ENCODE data around the gene FBN1.

FBN1 gene

DNA sequence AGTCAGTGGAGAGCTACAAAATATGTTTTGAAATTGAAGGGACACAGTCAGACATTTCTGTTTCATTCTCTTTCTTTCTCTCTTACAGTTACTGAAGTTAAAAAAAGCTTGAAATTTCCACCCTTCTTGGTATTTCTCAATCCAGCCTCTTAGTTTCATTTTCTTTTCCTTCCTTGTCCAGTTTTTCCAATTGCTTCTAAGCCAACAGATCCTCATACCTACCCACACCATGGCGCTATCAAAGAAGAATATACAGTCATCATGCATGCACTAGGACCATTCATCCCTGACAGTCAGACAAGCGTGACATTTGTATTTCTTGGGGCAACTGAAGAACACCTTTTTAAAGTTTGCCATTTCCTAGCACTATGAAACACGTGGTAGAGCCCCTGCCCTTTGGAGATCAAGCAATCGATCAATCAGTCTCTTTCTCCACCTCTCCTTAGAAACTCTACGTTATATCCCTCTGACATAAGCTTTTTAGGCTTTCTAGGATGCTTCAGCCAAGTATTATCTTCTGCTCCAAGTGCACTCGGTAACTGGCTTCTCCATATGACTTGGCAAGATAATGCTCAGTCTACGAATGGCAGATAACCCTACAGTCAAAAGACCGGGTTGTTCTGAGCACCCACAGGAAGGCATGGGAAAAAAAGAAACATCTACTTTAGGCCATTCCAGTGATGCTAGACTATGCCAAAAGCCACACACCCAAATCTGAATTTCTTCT is 65.4 kb downstream of the FBN1 start:
- in situ Hi-C loops (cut with HindIII; ENCODE audit: low sequenced_read_pairs) = no loop called here
- TF ChIP-seq, protein P1, sequence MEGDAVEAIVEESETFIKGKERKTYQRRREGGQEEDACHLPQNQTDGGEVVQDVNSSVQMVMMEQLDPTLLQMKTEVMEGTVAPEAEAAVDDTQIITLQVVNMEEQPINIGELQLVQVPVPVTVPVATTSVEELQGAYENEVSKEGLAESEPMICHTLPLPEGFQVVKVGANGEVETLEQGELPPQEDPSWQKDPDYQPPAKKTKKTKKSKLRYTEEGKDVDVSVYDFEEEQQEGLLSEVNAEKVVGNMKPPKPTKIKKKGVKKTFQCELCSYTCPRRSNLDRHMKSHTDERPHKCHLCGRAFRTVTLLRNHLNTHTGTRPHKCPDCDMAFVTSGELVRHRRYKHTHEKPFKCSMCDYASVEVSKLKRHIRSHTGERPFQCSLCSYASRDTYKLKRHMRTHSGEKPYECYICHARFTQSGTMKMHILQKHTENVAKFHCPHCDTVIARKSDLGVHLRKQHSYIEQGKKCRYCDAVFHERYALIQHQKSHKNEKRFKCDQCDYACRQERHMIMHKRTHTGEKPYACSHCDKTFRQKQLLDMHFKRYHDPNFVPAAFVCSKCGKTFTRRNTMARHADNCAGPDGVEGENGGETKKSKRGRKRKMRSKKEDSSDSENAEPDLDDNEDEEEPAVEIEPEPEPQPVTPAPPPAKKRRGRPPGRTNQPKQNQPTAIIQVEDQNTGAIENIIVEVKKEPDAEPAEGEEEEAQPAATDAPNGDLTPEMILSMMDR (IDR thresholded peaks at IDR 0.05; ENCODE audit: low read depth, low read length, missing control alignments) = no peak
- H3K4me3 ChIP-seq (ENCODE audit: low read depth, low read length) = no peak overlapping the region
- no peak for DNase-seq (ENCODE audit: low read depth)

DNA sequence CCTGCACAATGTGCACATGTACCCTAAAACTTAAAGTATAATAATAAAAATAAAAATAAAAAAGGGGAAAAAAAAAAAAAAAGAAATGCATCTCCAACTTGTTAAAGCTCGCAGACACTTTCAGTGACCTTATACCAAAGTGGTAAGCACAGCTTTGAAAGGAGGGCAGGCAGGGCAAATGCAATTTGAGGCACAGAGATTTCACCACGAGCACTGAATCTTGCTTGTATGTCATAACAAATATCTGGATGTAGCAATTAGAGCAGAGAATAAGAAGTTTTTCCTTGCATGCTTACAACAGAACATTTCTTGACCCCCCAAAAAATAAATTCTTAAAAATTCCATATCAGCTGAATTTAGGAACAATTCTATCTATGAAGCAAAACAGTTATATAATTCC is 66.5 kb downstream of the FBN1 start:
- in situ Hi-C loops (cut with HindIII; ENCODE audit: low sequenced_read_pairs) = no loop called here
- TF ChIP-seq, protein P1 (IDR thresholded peaks at IDR 0.05; ENCODE audit: low read depth, low read length, missing control alignments) = no peak
- H3K4me3 ChIP-seq (ENCODE audit: low read depth, low read length) = no peak overlapping the region
- no peak for DNase-seq (ENCODE audit: low read depth)

DNA sequence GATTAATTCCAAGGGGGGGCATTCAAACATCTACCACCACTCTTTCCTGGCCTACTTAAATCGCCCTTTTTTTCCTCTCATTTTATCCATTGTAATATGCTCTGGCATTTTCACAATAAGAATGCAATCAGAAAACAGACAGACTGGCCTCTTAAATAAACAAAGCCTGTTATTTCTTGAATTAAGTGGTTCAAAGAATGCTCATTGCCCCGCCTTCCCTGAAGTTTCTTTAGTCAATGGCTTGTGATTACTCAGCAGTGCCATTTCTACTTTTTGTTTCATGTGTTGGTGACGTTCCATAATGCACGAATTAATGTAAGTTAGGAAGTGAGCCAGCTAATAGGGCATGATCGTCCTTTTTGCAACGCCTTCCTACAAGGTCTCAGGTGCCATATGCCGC is 68.0 kb downstream of the FBN1 start:
- no peak for DNase-seq (ENCODE audit: low read depth)
- TF ChIP-seq, protein P1 (IDR thresholded peaks at IDR 0.05; ENCODE audit: low read depth, low read length, missing control alignments) = no peak
- in situ Hi-C loops (cut with HindIII; ENCODE audit: low sequenced_read_pairs) = no loop called here
- no peak overlapping the region for H3K4me3 ChIP-seq (ENCODE audit: low read depth, low read length)

DNA sequence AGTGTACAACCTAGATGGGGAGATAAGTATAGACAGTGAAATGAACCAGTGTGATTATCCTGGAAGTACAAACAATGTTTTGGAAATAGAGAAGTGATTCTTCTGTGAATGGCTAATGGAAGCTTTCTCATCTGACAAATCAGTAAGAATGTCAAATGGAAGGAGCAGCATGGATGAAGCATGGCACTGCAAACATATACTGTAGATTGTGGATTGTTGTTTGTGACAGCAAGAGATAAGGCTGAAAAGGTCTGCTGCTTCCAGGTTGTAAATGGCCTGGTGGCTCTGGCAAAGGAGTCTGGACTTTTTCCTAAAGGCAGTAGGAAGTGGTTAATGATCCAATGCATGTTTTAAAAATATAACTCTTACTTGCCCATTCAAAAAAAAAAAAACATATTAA is 71.3 kb downstream of the FBN1 start:
- in situ Hi-C loops (cut with HindIII; ENCODE audit: low sequenced_read_pairs) = loop anchor here (5.0 kb wide), 1 partner anchor 52 kb away; no protein-coding TSS in a partner anchor
- no peak for DNase-seq (ENCODE audit: low read depth)
- TF ChIP-seq, protein P1 (IDR thresholded peaks at IDR 0.05; ENCODE audit: low read depth, low read length, missing control alignments) = no peak
- H3K4me3 ChIP-seq (ENCODE audit: low read depth, low read length) = no peak overlapping the region

DNA sequence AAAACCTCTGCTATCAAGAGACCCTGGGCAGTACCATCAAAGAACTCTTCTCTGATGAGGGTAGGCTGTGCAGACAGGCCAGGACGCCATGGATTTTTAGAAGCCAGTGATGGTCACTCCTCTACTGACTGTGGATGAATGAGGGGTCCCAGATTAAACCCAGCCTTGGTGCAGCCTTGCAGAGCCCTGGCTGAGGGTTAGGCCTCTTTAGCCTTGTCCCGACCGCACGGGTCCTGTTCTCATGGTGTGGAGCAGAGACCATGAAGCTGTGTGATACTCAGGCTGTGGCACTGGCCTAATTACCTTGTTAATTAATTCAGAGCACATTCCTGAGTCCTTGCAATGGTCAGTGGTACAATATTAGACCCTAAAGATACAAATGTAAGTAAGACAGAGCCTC is 71.7 kb downstream of the FBN1 start:
- no peak for DNase-seq (ENCODE audit: low read depth)
- no peak overlapping the region for H3K4me3 ChIP-seq (ENCODE audit: low read depth, low read length)
- TF ChIP-seq, protein P1 (IDR thresholded peaks at IDR 0.05; ENCODE audit: low read depth, low read length, missing control alignments) = no peak
- in situ Hi-C loops (cut with HindIII; ENCODE audit: low sequenced_read_pairs) = loop anchor here (5.0 kb wide), 1 partner anchor 51 kb away; no protein-coding TSS in a partner anchor

DNA sequence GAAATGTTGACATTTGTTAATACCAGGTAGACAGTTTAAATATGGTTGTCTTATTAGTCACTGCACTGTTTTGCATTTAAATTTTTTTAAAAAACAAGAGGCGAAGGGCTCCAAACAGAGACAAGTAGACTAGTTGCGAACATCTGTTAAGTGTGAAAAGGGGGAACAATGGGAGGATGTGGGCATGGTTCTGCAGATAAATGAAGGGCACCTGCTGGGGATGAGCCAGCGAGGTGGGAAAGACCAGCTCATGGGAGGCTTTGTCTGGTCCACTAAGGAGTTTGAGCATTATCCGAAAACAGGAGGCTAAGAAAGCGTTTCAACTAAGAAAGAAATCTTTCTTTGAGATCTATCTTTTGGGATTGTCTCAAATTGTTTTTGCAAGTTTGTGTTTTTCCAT is 72.7 kb downstream of the FBN1 start:
- H3K4me3 ChIP-seq (ENCODE audit: low read depth, low read length) = no peak overlapping the region
- in situ Hi-C loops (cut with HindIII; ENCODE audit: low sequenced_read_pairs) = loop anchor here (5.0 kb wide), 1 partner anchor 51 kb away; no protein-coding TSS in a partner anchor
- DNase-seq (ENCODE audit: low read depth) = no peak
- TF ChIP-seq, protein P1 (IDR thresholded peaks at IDR 0.05; ENCODE audit: low read depth, low read length, missing control alignments) = no peak
